Progenitor cell of endocrine pancreas (in vitro differentiated cells): ENCODE data around the gene DHRS12. TPM values are rescaled to one million over a fixed set of nuclear protein-coding genes. Genes with fewer than 3 reads are reported as not detected.

Experiments used
- DNase-seq: peaks from one replicate; pipeline ENCODE4 v3.0.0; 2021; ENCODE audit warnings: low spot score; ENCODE audit not compliant: unreplicated experiment
- H3K27ac Mint-ChIP-seq: 2 replicates; pipeline ENCODE4 v1.8.0; 2021; ENCODE audit warnings: mild to moderate bottlenecking, moderate library complexity, mixed read lengths
- H3K27me3 Mint-ChIP-seq: 2 replicates; pipeline ENCODE4 v1.8.0; 2021; ENCODE audit warnings: mixed read lengths
- H3K36me3 Mint-ChIP-seq: 2 replicates; pipeline ENCODE4 v1.8.0; 2022; ENCODE audit warnings: mixed read lengths; ENCODE audit not compliant: insufficient read depth
- H3K4me1 Mint-ChIP-seq: 2 replicates; pipeline ENCODE4 v1.8.0; 2021; ENCODE audit warnings: low read depth, mixed read lengths
- H3K4me3 Mint-ChIP-seq: 2 replicates; pipeline ENCODE4 v1.8.0; 2021; ENCODE audit warnings: low read depth, mild to moderate bottlenecking, moderate library complexity, mixed read lengths
- H3K9me3 Mint-ChIP-seq: 2 replicates; pipeline ENCODE4 v1.8.0; 2021; ENCODE audit warnings: low read depth, mixed read lengths
- total RNA-seq: library from RNA; stranded (reverse); gene quantifications from 2 replicates; pipeline ENCODE4 v1.2.1, GENCODE V29; 2021
- TF ChIP-seq, protein P1 (sequence below): fragments of 200-600 bp; sonication (generic); IDR thresholded peaks from one replicate; pipeline ENCODE4 v1.5.0; 2021; ENCODE audit warnings: antibody characterized with exemption, mild to moderate bottlenecking; ENCODE audit not compliant: unreplicated experiment

DHRS12 gene
- total RNA-seq, 1 donor from 2014 or later, result 19.6 TPM

DNA sequence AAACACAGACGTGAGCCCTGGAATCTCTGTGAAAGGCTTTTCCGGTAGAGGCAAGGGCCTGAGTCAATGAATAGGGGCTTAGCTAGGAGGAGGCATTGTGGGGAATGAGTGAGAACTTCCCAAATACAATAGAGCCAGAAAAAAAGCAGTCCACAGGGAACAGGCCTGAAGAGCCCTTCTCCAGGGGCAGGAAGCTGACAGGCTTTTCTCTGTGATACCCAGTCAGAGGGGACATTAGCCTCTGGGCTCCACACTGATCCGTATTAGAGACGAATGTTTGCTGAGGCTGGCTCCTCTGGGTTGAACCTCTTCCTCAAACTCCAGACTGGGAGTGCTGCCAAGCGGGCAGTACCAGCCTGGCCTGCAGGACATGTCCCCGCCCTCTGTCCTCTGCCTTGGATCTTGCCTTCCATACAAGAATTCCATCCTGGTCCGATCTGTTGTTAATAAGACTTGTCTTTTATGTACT is 2.3 kb downstream of the DHRS12 start:
- no peaks in the 10 kb centered on the region for H3K27me3 Mint-ChIP-seq
- TF ChIP-seq, protein P1, sequence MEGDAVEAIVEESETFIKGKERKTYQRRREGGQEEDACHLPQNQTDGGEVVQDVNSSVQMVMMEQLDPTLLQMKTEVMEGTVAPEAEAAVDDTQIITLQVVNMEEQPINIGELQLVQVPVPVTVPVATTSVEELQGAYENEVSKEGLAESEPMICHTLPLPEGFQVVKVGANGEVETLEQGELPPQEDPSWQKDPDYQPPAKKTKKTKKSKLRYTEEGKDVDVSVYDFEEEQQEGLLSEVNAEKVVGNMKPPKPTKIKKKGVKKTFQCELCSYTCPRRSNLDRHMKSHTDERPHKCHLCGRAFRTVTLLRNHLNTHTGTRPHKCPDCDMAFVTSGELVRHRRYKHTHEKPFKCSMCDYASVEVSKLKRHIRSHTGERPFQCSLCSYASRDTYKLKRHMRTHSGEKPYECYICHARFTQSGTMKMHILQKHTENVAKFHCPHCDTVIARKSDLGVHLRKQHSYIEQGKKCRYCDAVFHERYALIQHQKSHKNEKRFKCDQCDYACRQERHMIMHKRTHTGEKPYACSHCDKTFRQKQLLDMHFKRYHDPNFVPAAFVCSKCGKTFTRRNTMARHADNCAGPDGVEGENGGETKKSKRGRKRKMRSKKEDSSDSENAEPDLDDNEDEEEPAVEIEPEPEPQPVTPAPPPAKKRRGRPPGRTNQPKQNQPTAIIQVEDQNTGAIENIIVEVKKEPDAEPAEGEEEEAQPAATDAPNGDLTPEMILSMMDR, result no peak
- peaks cover 12% of the 10 kb centered on the region for H3K4me1 Mint-ChIP-seq
- no peaks in the 10 kb centered on the region for H3K36me3 Mint-ChIP-seq
- DNase-seq, result no peak
- no peaks in the 10 kb centered on the region for H3K9me3 Mint-ChIP-seq
- H3K4me3 Mint-ChIP-seq, result no peak overlapping the region
- H3K27ac Mint-ChIP-seq, result peak overlapping the region; percentile 73

DNA sequence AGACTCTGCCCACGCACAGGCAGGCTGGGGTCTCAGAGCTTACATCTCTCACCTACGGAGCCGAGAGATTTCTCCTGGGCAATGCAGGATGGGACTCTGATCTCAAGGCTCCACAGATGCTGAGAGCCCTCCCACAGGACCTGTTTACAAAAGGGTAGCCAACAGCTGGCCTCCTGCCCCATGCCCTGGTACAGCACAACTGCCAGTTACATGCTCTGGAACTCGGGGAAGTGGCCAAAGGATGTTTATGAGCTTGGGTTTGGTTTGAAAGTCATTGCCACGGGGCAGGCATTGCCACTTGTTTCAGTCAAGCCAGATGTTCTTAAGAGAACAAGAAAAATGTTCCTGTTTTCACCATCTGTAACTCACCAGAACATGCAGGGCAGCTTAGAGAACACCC is 3.5 kb downstream of the DHRS12 start:
- Mint-ChIP-seq H3K9me3 (no peaks in the 10 kb centered on the region), H3K4me1 (peaks cover 12% of the 10 kb centered on the region), H3K27me3 (no peaks in the 10 kb centered on the region), H3K36me3 (no peaks in the 10 kb centered on the region), H3K27ac (no peak overlapping the region), H3K4me3 (no peak overlapping the region)
- DNase-seq, result no peak
- TF ChIP-seq, protein P1, result no peak

DNA sequence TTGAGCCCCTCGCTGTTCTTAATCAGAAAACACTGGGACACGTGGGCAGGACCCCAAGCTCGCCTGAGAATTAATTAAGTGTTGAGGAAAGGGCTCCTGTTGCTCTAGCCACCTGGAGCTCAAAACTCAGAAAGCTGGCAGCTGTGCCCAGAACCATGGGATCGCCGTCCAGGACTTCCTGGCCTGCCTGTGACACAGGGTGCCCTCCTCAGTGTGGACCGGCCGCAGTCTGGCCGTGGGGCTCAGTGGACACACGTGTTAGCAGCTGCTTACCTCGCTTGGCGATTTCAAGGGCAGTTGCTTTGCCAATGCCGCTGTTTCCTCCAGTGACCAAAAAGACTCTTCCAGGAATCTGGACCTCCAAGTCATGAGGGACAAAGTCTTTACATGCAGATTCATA is 4.7 kb downstream of the DHRS12 start:
- H3K27me3 Mint-ChIP-seq, result no peaks in the 10 kb centered on the region
- no peak overlapping the region for H3K27ac Mint-ChIP-seq
- H3K9me3 Mint-ChIP-seq, result no peaks in the 10 kb centered on the region
- H3K4me3 Mint-ChIP-seq, result no peak overlapping the region
- DNase-seq, result no peak
- peaks cover 5% of the 10 kb centered on the region for H3K4me1 Mint-ChIP-seq
- H3K36me3 Mint-ChIP-seq, result no peaks in the 10 kb centered on the region
- TF ChIP-seq, protein P1, result no peak

DNA sequence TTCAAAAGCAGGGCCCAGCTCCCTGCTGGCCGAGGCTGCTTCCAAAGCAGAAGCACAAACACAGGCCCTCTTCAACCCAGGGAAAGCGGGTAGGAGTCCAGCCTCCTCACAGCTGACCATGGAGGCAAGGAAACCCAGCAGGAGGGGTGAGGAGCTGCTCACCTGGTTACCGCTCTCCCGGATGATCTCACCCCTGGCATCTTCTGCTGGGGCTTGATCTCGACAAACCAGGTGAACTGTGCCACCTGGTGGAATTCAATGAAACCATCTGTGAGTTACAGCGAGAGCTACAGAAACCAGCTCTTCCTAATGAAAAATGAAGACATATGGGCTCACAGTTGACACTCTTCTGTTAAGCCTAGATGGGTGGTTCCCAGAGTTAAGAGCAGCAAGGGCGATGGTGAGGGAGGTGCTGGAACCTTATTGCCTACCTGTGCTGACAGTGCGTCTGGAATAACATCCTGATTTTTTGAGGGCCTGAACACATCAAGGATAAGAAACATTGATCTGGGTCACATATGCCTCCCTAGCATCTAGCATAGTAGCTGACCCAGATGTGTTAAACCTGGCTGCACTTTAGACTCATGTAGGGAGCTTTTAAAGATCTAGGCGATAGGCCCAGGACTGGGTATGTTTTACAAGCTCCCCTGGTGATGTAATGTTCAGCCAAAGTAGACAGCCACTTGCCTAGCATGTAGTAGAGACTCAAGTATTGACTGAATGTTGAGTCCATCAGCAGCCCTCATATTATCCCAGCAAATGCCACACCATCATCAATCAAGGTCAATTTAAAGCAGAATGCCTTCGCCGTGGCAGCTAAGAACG is 6.1 kb downstream of the DHRS12 start:
- no peaks in the 10 kb centered on the region for H3K27me3 Mint-ChIP-seq
- peaks cover 2% of the 10 kb centered on the region for H3K4me1 Mint-ChIP-seq

DNA sequence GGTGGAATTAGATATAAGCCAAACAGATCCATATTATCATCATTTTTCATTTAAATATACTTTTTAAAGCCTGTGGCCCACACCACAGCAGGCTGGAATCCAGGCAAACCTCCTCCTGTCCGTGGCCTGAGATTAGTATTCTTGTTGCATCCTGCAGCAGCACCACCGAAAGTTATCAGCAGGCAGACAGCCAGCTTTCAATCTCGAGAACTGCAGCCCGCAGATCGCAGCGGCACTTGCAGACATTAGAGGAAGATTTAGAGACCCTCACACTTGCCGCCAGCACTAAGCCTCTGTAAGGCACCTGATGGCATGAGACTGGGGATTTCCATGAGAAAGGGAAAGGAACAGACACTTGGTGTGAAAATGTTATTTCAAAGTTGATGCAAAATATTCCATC is 7.4 kb downstream of the DHRS12 start:
- Mint-ChIP-seq H3K9me3 (no peaks in the 10 kb centered on the region), H3K27me3 (no peaks in the 10 kb centered on the region), H3K4me1 (no peaks in the 10 kb centered on the region), H3K4me3 (no peak overlapping the region), H3K27ac (no peak overlapping the region), H3K36me3 (peaks cover 2% of the 10 kb centered on the region)
- no peak for DNase-seq
- TF ChIP-seq, protein P1, result no peak

More for the DNA sequence above, 6.1 kb downstream of the DHRS12 start:
- Mint-ChIP-seq H3K4me3 (no peak overlapping the region), H3K9me3 (no peaks in the 10 kb centered on the region), H3K36me3 (peaks cover under 1% of the 10 kb centered on the region), H3K27ac (peak overlapping the region; percentile 4)
- peak; percentile 35 for DNase-seq
- TF ChIP-seq, protein P1, result peak; percentile 72
